ENCODE data around the gene NADK. TPM values are rescaled to one million over a fixed set of nuclear protein-coding genes. Genes with fewer than 3 reads are reported as not detected.
A peak's percentile ranks its signal among the peaks of the same experiment; 100 is the strongest.

Gene NADK
- total and polyA plus RNA-seq, 2 of the 13 experiments (the other 11 are each of a cell fraction or from before 2014, with no cell fraction given): 56.6 to 60.1 TPM

DNA sequence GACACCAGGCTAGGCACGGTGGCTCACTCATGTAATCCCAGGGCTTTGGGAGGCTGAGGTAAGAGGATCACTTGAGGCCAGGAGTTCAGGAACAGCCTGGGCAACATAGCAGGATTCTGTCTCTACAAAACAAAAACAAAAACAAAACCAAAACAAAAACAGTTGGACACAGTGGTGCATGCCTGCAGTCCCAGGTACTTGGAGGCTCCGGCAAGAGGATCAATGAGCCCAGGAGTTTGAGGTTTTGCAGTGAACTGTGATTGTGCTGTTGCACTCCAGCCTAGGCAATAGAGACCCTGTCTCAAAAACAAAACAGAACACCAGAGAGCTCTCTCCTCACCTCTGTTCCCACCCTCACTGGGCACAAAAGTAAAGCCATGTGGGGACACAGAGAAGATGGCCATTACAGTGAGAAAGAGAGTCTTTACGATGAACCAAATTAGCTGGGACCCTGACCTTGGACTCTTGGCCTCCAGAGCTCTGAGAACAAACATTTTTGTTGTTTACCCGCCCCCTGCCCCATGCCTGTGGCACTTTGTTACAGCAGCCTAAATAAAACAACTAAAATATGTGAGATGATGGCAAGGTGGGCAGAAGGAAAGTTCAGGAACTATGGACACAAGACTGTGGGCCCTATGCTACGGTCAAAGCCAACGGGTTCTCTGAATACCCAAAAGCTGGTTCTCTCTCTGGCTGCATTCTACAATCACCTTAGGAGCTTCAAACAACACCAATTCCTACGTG lies 9.8 kb downstream of the NADK start (continued):
- TF ChIP-seq ZNF766 (CRISPR knock-in tag; IDR thresholded peaks at IDR 0.05; ENCODE audit: borderline replicate concordance) (0 out of 2 replicates have a peak, but pooled peaks have one; percentile 52), NR3C1 (CRISPR knock-in tag; IDR thresholded peaks at IDR 0.05) (no peak), PPARG (CRISPR knock-in tag; conservative IDR thresholded peaks at IDR 0.05) (no peak), ZNF772 (CRISPR knock-in tag; IDR thresholded peaks at IDR 0.05) (0 out of 2 replicates have a peak, but pooled peaks have one; percentile 29), ZNF674 (CRISPR knock-in tag; IDR thresholded peaks at IDR 0.05; ENCODE audit: low read depth) (no peak), ZNF44 (CRISPR knock-in tag; IDR thresholded peaks at IDR 0.05) (peak; percentile 69; the same call in 1 of the 2 replicates), ZNF513 (CRISPR knock-in tag; conservative IDR thresholded peaks at IDR 0.05) (no peak), RNF2 (conservative IDR thresholded peaks at IDR 0.05; ENCODE audit: low read depth) (no peak), THYN1 (CRISPR knock-in tag; IDR thresholded peaks at IDR 0.05; ENCODE audit: borderline replicate concordance, low read depth) (no peak), NFIC (IDR thresholded peaks at IDR 0.05; ENCODE audit: low read length) (no peak; the same call in 1 of the 2 replicates), MAFK (conservative IDR thresholded peaks at IDR 0.05 in 1 of 2, IDR thresholded peaks at IDR 0.05 in 1 of 2; ENCODE audit: low read length in 2 of 2) (no peak)
- TF ChIP-seq, protein P1, sequence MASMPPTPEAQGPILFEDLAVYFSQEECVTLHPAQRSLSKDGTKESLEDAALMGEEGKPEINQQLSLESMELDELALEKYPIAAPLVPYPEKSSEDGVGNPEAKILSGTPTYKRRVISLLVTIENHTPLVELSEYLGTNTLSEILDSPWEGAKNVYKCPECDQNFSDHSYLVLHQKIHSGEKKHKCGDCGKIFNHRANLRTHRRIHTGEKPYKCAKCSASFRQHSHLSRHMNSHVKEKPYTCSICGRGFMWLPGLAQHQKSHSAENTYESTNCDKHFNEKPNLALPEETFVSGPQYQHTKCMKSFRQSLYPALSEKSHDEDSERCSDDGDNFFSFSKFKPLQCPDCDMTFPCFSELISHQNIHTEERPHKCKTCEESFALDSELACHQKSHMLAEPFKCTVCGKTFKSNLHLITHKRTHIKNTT (CRISPR knock-in tag; IDR thresholded peaks at IDR 0.05): no peak
- TF ChIP-seq, protein P2, sequence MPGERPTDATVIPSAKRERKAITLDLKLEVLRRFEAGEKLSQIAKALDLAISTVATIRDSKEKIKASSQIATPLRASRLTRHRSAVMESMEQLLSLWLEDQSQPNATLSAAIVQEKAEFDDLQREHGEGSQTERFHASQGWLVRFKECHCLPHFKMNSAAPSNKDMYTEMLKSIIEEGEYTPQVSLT (CRISPR knock-in tag; IDR thresholded peaks at IDR 0.05; ENCODE audit: borderline replicate concordance, low read depth): no peak

Measured in HepG2 (cell line).